Parathyroid adenoma (tissue), 2 donors: ENCODE results near the gene LIN54.
"Not testable (repeated sequence)": the region's sequence is repeated elsewhere in the genome, so short reads cannot be mapped to it uniquely, and the experiment has no call there.

Experiments used
- H2AFZ ChIP-seq: fragments of 300-600 bp; sonication (generic); one replicate; pipeline ENCODE4 v1.7.0; 2017; ENCODE audit warnings: antibody characterized with exemption, mild to moderate bottlenecking
- H3K27ac ChIP-seq: fragments of 300-600 bp; sonication (generic); one replicate; pipeline ENCODE4 v1.7.0; 2017
- H3K27me3 ChIP-seq: fragments of 300-600 bp; sonication (generic); one replicate; pipeline ENCODE4 v1.7.0; 2017; ENCODE audit warnings: low read length; ENCODE audit not compliant: control insufficient read depth, insufficient read depth
- H3K36me3 ChIP-seq: fragments of 300-600 bp; sonication (generic); one replicate; pipeline ENCODE4 v1.7.0; 2017; ENCODE audit warnings: low read length; ENCODE audit not compliant: control insufficient read depth, insufficient read depth
- H3K4me1 ChIP-seq: fragments of 300-600 bp; sonication (generic); one replicate; pipeline ENCODE4 v1.7.0; 2017; ENCODE audit warnings: control low read depth
- H3K4me2 ChIP-seq: fragments of 300-600 bp; sonication (generic); one replicate; pipeline ENCODE4 v1.7.0; 2017; ENCODE audit warnings: low read length
- H3K4me3 ChIP-seq: fragments of 300-600 bp; sonication (generic); one replicate; pipeline ENCODE4 v1.7.0; 2017; ENCODE audit warnings: low read depth, low read length
- H3K79me2 ChIP-seq: fragments of 300-600 bp; sonication (generic); one replicate; pipeline ENCODE4 v1.7.0; 2017; ENCODE audit warnings: control low read depth
- H3K9ac ChIP-seq: fragments of 300-600 bp; sonication (generic); one replicate; pipeline ENCODE4 v1.7.0; 2017; ENCODE audit warnings: mild to moderate bottlenecking
- H3K9me3 ChIP-seq: fragments of 300-600 bp; sonication (generic); one replicate; pipeline ENCODE4 v1.7.0; 2017; ENCODE audit warnings: low read length; ENCODE audit not compliant: control insufficient read depth
- TF ChIP-seq, protein P1 (sequence below): fragments of 300-600 bp; sonication (generic); IDR thresholded peaks from one replicate; pipeline ENCODE4 v1.7.0; 2017; ENCODE audit warnings: antibody characterized with exemption, mild to moderate bottlenecking
- donor health status: primary hyperparathyroidism.

LIN54 gene

GRCh38 chr4:82934441-82934840, 76.2 kb downstream of the LIN54 start:
- no peaks in the 10 kb centered on the region for H3K79me2 ChIP-seq
- TF ChIP-seq, protein P1, sequence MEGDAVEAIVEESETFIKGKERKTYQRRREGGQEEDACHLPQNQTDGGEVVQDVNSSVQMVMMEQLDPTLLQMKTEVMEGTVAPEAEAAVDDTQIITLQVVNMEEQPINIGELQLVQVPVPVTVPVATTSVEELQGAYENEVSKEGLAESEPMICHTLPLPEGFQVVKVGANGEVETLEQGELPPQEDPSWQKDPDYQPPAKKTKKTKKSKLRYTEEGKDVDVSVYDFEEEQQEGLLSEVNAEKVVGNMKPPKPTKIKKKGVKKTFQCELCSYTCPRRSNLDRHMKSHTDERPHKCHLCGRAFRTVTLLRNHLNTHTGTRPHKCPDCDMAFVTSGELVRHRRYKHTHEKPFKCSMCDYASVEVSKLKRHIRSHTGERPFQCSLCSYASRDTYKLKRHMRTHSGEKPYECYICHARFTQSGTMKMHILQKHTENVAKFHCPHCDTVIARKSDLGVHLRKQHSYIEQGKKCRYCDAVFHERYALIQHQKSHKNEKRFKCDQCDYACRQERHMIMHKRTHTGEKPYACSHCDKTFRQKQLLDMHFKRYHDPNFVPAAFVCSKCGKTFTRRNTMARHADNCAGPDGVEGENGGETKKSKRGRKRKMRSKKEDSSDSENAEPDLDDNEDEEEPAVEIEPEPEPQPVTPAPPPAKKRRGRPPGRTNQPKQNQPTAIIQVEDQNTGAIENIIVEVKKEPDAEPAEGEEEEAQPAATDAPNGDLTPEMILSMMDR = no peak
- H3K4me2 ChIP-seq = no peak overlapping the region
- H3K36me3 ChIP-seq = no peaks in the 10 kb centered on the region
- no peak overlapping the region for H2AFZ ChIP-seq
- no peaks in the 10 kb centered on the region for H3K9me3 ChIP-seq
- no peaks in the 10 kb centered on the region for H3K4me1 ChIP-seq
- no peak overlapping the region for H3K27ac ChIP-seq
- H3K9ac ChIP-seq = no peak overlapping the region
- H3K27me3 ChIP-seq = no peaks in the 10 kb centered on the region
- H3K4me3 ChIP-seq = no peak overlapping the region

- Histone ChIP-seq H3K4me1 (no peaks in the 10 kb centered on the region), H3K4me2 (no peak overlapping the region), H3K9me3 (no peaks in the 10 kb centered on the region), H3K27me3 (no peaks in the 10 kb centered on the region), H3K4me3 (no peak overlapping the region), H3K36me3 (no peaks in the 10 kb centered on the region), H2AFZ (no peak overlapping the region), H3K27ac (no peak overlapping the region), H3K9ac (no peak overlapping the region), H3K79me2 (no peaks in the 10 kb centered on the region)
- TF ChIP-seq, protein P1 = no peak
Observed at GRCh38 chr4:82930848-82931755, 79.5 kb downstream of the LIN54 start.

- Histone ChIP-seq H2AFZ (no peak overlapping the region), H3K4me3 (no peak overlapping the region), H3K9ac (no peak overlapping the region), H3K27ac (no peak overlapping the region), H3K27me3 (no peaks in the 10 kb centered on the region), H3K79me2 (no peaks in the 10 kb centered on the region), H3K4me2 (no peak overlapping the region), H3K4me1 (no peaks in the 10 kb centered on the region), H3K36me3 (no peaks in the 10 kb centered on the region), H3K9me3 (no peaks in the 10 kb centered on the region)
- TF ChIP-seq, protein P1 = no peak
Observed at GRCh38 chr4:82921795-82922194, 88.8 kb downstream of the LIN54 start.

- TF ChIP-seq, protein P1 = no peak
- no peak overlapping the region for H3K9ac ChIP-seq
- no peak overlapping the region for H3K27ac ChIP-seq
Observed at GRCh38 chr4:82919386-82919785, 91.2 kb downstream of the LIN54 start.

GRCh38 chr4:82918091-82918490, 92.5 kb downstream of the LIN54 start:
- no peaks in the 10 kb centered on the region for H3K79me2 ChIP-seq
- H3K4me1 ChIP-seq = no peaks in the 10 kb centered on the region
- no peaks in the 10 kb centered on the region for H3K27me3 ChIP-seq
- no peaks in the 10 kb centered on the region for H3K9me3 ChIP-seq
- H3K9ac ChIP-seq = no peak overlapping the region
- H3K4me2 ChIP-seq = no peak overlapping the region
- H3K36me3 ChIP-seq = no peaks in the 10 kb centered on the region
- no peak overlapping the region for H3K4me3 ChIP-seq
- TF ChIP-seq, protein P1 = no peak
- no peak overlapping the region for H3K27ac ChIP-seq
- H2AFZ ChIP-seq = no peak overlapping the region

More at GRCh38 chr4:82919386-82919785, 91.2 kb downstream of the LIN54 start:
- Histone ChIP-seq H3K4me2 (no peak overlapping the region), H3K9me3 (no peaks in the 10 kb centered on the region), H3K27me3 (no peaks in the 10 kb centered on the region), H2AFZ (no peak overlapping the region), H3K36me3 (no peaks in the 10 kb centered on the region), H3K79me2 (no peaks in the 10 kb centered on the region), H3K4me1 (no peaks in the 10 kb centered on the region), H3K4me3 (no peak overlapping the region)

DNA sequence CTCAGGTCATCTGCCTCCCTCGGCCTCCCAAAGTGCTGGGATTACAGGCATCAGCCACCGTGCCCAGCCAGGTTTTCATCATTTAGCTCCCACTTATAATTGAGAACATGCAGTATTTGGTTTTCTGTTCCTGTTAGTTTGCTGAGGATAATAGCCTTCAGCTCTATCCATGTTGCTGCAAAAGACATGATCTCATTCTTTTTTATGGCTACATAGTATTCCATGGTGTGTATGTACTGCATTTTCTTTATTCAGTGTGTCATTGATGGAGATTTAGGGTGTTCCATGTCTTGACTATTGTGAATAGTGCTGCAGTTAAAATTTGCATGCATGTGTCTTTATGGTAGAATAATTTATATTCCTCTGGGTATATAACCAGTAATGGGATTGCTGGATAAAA, 96.7 kb downstream of the LIN54 start:
- H2AFZ ChIP-seq, H3K36me3 ChIP-seq, H3K79me2 ChIP-seq, H3K4me3 ChIP-seq, H3K4me1 ChIP-seq, H3K9me3 ChIP-seq, H3K9ac ChIP-seq, H3K4me2 ChIP-seq, H3K27ac ChIP-seq, H3K27me3 ChIP-seq: not testable (repeated sequence)
